Cardiac septum (tissue), 1 donor: ENCODE data around the gene MUC5B. TPM values are rescaled to one million over a fixed set of nuclear protein-coding genes. Genes with fewer than 3 reads are reported as not detected.
"Not testable (repeated sequence)": the region's sequence is repeated elsewhere in the genome, so short reads cannot be mapped to it uniquely, and the experiment has no call there.

Source experiments
- DNase-seq: peaks from one replicate; pipeline ENCODE4 v3.0.0-alpha.2; 2020; ENCODE audit warnings: low spot score
- intact Hi-C: fragments of 100-400 bp; cut with DNase I; formaldehyde crosslinking; loops from one replicate; pipeline ENCODE4 v1.14.0; 2022
- total RNA-seq: library from RNA; stranded (reverse); fragmentation: NEBNext Ultra II Directional; extraction: Animal tissue kit (Norgen Biotek cat#: 25700); gene quantifications from one replicate; pipeline ENCODE4 v1.2.1, GENCODE V29; 2021
- donor health status: DM: no; HTN: no; CAD: no.

The MUC5B gene
- total RNA-seq, 1 donor from 2014 or later: not detected

DNA sequence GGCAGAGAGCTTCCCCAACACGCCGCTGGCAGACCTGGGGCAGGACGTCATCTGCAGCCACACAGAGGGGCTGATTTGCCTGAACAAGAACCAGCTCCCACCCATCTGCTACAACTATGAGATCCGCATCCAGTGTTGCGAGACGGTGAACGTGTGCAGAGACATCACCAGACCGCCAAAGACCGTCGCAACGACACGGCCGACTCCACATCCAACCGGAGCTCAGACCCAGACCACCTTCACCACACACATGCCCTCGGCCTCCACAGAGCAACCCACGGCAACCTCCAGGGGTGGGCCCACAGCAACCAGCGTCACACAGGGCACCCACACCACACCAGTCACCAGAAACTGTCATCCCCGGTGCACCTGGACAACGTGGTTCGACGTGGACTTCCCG, 38.7 kb upstream of the MUC5B start:
- intact Hi-C loops: loop anchor here (10.0 kb wide), 1 partner anchor 169 kb away; no protein-coding TSS in a partner anchor
- DNase-seq: not testable (repeated sequence)

DNA sequence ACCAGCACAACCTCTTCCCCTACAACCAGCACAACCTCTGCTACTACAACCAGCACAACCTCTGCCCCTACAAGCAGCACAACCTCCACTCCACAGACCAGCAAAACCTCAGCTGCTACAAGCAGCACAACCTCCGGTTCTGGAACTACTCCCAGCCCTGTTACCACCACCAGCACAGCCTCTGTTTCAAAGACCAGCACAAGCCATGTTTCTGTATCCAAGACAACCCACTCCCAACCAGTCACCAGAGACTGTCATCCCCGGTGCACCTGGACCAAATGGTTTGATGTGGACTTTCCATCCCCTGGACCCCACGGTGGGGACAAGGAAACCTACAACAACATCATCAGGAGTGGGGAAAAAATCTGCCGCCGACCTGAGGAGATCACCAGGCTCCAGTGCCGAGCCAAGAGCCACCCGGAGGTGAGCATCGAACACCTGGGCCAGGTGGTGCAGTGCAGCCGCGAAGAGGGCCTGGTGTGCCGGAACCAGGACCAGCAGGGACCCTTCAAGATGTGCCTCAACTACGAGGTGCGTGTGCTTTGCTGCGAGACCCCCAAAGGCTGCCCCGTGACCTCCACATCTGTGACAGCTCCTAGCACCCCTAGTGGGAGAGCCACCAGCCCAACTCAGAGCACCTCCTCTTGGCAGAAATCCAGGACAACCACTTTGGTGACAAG, 34.3 kb upstream of the MUC5B start:
- DNase-seq: not testable (repeated sequence)
- intact Hi-C loops: loop anchor here (10.0 kb wide), 1 partner anchor 174 kb away; no protein-coding TSS in a partner anchor

DNA sequence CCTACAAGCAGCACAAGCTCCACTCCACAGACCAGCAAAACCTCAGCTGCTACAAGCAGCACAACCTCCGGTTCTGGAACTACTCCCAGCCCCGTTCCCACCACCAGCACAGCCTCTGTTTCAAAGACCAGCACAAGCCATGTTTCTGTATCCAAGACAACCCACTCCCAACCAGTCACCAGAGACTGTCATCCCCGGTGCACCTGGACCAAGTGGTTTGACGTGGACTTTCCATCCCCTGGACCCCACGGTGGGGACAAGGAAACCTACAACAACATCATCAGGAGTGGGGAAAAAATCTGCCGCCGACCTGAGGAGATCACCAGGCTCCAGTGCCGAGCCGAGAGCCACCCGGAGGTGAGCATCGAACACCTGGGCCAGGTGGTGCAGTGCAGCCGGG, 33.0 kb upstream of the MUC5B start:
- intact Hi-C loops: loop anchor here (10.0 kb wide), 1 partner anchor 175 kb away; no protein-coding TSS in a partner anchor
- DNase-seq: peak; percentile 31

DNA sequence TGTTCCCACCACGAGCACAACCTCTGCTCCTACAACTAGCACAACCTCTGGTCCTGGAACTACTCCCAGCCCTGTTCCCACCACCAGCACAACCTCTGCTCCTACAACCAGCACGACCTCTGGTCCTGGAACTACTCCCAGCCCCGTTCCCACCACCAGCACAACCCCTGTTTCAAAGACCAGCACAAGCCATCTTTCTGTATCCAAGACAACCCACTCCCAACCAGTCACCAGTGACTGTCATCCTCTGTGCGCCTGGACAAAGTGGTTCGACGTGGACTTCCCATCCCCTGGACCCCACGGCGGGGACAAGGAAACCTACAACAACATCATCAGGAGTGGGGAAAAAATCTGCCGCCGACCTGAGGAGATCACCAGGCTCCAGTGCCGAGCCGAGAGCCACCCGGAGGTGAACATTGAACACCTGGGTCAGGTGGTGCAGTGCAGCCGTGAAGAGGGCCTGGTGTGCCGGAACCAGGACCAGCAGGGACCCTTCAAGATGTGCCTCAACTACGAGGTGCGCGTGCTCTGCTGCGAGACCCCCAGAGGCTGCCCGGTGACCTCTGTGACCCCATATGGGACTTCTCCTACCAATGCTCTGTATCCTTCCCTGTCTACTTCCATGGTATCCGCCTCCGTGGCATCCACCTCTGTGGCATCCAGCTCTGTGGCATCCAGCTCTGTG, 30.9 kb upstream of the MUC5B start:
- DNase-seq: peak; percentile 69
- intact Hi-C loops: not testable (repeated sequence)

DNA sequence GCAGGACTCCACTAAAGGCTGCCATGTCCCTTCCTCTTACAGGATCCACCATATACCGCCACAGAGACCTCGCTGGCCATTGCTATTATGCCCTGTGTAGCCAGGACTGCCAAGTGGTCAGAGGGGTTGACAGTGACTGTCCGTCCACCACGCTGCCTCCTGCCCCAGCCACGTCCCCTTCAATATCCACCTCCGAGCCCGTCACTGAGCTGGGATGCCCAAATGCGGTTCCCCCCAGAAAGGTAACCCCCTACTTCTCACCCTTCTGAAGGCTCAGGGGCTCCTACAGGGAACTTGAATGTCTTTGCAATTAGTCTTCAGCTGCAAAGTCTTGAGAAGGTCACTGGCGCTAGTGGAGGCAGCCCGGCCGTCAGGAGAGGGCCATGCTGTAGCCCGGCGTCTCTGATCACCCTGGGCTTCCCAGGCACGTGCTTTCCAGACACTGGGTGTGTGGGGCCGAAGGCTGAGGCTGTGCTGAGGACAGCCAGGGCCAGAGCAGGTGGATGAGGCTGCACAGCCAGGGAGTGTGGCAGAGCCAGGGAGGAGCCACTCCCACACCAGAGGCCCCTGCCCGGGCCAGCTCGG, 30.0 kb upstream of the MUC5B start:
- peak; percentile 51 for DNase-seq

DNA sequence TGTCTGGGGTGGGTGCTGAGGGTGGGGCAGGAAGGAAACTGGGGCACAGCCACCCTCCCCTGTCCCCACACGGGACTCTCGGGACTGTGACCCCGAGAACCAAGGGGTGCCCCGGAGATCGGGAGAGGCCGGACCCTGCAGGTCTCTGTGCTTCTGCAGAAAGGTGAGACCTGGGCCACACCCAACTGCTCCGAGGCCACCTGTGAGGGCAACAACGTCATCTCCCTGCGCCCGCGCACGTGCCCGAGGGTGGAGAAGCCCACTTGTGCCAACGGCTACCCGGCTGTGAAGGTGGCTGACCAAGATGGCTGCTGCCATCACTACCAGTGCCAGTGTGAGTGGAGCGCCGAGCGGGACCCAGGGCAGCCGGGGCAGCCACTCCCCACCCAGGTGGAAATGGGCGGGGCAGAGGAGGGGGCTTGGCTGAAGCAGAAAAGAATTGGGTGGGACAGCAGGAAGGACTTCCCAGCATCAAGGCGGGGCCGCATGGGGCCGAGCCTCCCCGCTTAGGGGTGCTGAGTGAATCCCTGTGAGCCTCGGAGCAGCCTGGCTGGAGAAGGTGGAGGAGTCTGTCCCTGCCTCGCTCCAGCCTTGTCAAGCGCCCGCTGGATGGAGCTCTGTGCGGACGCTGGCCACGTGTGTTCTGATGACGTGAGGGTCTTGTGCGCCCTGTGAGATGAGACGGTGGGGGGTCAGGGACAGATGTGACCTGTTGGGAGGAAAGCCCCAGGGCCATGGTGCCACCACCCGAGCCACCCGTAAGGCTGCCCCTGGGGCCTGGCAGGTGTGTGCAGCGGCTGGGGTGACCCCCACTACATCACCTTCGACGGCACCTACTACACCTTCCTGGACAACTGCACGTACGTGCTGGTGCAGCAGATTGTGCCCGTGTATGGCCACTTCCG, 29.3 kb upstream of the MUC5B start:
- intact Hi-C loops: no loop called here
- peak; percentile 60 for DNase-seq

More for the DNA sequence above, 30.0 kb upstream of the MUC5B start:
- intact Hi-C loops: no loop called here

DNA sequence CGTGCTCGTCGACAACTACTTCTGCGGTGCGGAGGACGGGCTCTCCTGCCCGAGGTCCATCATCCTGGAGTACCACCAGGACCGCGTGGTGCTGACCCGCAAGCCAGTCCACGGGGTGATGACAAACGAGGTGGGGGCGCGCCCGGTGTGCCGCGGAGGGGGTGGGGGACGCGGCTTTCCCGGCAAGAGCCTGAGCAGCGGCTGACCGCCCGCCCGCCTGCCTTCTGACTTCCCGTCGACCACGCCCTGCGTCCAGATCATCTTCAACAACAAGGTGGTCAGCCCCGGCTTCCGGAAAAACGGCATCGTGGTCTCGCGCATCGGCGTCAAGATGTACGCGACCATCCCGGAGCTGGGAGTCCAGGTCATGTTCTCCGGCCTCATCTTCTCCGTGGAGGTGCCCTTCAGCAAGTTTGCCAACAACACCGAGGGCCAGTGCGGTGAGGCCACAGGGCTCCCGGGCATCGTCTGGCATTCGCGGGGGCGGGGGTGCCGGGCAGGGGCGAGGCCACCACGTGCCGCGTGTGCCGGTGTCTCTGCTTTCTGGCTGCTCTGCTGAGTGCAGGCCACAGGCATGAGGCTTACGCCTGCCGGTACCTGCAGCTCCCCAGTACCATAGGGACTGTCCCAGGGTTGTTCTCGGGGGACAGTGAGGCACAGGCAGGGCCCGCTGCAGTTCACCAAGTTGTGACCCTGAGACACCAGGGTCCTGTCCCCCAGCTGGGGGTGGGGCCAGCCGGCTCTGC, 28.5 kb upstream of the MUC5B start:
- intact Hi-C loops: no loop called here

DNA sequence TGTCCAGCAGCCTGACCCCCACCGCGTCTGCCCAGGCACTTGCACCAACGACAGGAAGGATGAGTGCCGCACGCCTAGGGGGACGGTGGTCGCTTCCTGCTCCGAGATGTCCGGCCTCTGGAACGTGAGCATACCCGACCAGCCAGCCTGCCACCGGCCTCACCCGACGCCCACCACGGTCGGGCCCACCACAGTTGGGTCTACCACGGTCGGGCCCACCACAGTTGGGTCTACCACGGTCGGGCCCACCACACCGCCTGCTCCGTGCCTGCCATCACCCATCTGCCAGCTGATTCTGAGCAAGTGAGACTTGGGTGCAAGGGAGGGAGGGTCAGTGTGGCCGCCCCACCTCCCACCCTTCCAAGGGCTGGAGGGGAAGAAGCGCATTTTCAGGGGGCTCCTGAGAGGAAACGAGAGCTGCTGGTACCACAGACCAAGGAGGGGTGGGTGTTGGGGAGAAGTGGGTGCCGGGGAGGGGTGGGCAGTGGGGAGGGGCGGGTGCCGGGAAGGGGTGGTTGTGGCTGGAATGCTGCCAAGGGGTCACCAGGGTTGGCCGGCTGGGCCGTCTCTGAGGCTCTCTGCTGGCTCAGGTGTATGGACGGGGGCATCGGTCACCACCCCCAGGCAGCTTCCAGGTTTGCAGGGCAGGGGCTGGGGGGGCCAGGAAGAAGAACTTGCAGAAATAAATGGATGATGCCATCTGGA, 27.7 kb upstream of the MUC5B start:
- intact Hi-C loops: no loop called here

More for the DNA sequence above, 28.5 kb upstream of the MUC5B start:
- DNase-seq: peak; percentile 57

DNA sequence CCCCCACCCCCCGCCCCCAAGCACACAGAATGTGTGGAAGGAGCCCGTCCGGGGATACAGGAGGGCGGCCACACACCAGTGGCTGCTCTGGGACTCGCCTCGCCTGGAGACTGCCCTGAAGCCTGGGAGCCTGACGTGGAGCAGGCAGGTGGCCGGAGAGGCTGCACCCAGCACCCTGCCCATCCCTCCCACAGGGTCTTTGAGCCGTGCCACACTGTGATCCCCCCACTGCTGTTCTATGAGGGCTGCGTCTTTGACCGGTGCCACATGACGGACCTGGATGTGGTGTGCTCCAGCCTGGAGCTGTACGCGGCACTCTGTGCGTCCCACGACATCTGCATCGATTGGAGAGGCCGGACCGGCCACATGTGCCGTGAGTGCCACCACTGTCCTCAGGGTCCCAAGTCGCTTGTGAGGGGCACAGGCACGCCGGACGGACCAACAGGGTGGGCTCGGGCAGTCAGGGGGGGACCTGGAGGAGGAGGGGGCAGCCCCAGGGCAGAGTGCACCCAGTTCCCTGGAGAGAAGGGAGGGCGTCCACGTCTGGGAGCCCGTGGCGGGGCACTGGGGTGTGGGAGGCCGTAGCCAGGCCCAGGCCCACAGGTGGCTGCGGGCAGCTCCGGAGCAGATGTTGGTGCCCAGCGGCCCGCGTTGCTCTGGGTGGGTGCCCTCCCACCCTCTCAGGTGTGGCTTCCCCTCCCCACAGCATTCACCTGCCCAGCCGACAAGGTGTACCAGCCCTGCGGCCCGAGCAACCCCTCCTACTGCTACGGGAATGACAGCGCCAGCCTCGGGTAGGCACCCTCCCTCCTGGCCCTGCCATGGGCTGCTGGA, 27.0 kb upstream of the MUC5B start:
- DNase-seq: peak; percentile 72
- intact Hi-C loops: no loop called here

More for the DNA sequence above, 27.7 kb upstream of the MUC5B start:
- DNase-seq: peak; percentile 62

DNA sequence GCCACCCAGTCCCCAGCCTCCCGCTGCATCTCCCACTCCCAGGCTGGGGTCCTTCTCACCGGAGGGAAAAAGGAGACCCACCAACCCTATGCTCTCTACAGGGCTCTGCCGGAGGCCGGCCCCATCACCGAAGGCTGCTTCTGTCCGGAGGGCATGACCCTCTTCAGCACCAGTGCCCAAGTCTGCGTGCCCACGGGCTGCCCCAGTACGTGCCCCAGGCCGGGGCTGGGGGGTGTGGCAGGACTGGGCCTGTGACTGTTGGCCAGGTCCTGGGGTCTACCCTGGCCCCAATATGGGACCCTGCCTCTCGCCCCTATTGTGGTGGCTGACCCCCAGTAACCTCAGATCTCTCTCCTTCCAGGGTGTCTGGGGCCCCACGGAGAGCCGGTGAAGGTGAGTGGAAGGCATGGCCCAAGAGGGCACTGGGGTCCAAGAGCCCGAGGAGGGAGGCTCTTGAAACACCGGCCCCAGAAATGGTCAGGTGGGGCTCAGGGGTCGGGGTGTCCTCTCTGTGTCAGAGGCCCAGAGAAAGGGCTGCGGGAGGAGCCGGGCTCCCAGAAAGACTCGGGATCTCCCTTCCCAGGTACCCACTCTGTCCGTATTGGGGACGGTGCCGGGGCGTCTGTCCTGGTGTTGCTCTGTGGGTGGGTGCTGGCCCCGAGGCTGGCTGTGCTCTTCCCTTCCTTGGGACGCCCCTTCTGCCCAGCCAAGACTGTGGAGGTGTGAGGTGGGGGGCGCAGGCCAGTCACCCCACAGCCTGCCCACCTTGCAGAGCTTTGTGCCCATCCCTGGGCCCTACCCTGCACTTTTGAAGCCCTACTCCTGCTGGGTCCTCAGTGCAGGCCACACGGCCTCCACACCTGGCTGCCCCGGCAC, 26.1 kb upstream of the MUC5B start:
- peak; percentile 63 for DNase-seq
- intact Hi-C loops: no loop called here

DNA sequence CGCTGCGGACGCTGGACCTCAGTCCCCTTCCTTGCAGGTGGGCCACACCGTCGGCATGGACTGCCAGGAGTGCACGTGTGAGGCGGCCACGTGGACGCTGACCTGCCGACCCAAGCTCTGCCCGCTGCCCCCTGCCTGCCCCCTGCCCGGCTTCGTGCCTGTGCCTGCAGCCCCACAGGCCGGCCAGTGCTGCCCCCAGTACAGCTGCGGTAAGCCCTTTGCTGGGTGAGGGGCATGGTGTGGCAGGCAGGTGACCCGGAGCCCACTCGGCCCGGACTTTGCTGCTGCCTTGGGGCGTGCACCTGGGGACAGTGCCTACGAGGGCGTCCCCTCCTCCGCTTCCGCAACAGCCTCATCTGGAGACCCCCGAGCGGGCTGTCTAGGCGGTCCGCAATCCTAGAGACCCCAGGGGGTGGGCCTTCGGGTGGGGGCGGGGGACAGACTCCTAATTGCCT, 25.4 kb upstream of the MUC5B start:
- intact Hi-C loops: no loop called here
- DNase-seq: peak; percentile 58

DNA sequence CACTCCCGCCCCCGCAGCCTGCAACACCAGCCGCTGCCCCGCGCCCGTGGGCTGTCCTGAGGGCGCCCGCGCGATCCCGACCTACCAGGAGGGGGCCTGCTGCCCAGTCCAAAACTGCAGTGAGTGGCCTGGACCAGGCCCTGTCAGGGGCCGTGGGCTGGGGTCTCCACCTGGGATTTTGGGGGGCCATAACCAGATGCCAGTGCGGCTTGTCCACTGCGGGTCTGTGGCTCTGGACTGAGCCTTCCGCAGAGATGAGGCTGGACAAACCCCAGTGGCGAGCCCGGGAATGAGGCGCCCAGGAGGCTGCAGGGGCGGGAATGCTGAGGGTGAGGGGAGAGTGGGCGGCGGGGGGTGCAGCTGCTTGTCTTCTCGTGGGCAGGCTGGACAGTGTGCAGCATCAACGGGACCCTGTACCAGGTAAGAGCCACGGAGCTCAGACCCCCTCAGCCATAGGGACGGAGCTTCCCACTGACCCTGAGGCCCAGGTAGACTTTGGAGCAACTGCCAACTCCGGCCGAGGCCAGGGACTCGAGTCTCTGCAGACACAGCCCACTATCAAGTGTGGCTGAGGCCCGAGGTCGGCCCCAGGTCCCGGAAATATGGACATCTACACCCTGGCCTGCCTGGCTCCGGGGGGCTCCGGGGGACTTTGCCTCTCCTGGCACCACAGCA, 24.8 kb upstream of the MUC5B start:
- peak; percentile 61 for DNase-seq
- intact Hi-C loops: no loop called here

DNA sequence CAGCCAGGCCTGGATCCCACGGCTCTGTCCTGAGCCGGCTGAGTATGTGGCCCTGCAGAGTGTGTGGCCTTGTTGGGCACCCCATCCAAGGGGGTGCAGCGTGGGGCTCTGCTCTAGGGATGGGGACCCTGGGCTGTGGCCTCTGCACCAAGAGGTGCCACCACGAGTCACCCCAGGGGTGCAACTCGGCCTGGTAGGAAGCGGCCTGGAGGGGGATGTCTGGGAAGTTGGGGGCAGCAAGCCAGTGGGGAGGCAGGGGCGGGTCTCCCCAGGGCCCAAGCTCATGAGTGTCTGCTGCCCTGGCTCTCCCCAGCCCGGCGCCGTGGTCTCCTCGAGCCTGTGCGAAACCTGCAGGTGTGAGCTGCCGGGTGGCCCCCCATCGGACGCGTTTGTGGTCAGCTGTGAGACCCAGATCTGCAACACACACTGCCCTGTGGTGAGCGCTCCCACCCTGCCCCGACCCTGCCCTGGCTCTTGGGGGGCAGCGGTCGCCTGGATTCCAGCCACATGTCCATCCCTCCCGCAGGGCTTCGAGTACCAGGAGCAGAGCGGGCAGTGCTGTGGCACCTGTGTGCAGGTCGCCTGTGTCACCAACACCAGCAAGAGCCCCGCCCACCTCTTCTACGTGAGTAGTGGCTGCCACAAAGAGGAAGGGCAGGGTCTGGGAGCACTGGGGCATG, 24.2 kb upstream of the MUC5B start:
- intact Hi-C loops: no loop called here
- DNase-seq: peak; percentile 73

DNA sequence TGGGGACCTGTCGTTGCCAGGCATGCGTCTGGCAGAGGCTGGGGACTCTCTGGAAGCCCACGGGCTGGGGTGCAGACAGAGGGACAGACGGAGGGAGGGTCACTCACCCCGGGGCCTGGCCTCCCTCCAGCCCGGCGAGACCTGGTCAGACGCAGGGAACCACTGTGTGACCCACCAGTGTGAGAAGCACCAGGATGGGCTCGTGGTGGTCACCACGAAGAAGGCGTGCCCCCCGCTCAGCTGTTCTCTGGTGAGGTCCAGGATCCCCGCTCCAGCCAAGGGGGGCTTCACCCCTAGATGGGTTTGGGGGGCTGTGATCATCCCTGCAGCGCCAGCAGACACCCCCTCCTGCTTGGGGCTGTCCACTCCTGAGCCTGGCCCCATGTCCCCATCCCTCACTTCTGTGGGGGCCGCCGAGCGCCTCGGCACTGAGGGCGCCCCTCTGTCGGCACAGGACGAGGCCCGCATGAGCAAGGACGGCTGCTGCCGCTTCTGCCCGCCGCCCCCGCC, 23.6 kb upstream of the MUC5B start:
- DNase-seq: peak; percentile 26
- intact Hi-C loops: no loop called here
